AG09309 (cell line): Measurements from ENCODE around the gene SETBP1.

Experiments used
- DNase-seq: peaks from one replicate; pipeline ENCODE4 v3.0.0-alpha.2; 2010; ENCODE audit warnings: low read depth
- H3K4me3 ChIP-seq: 2 replicates; pipeline ENCODE4 v1.5.1; 2011; ENCODE audit warnings: mild to moderate bottlenecking, low read depth, low read length, moderate library complexity; ENCODE audit not compliant: control insufficient read depth
- CTCF ChIP-seq: IDR thresholded peaks from 2 replicates; pipeline ENCODE4 v1.5.1; 2011; ENCODE audit warnings: mild to moderate bottlenecking, low read depth, low read length, inconsistent platforms; ENCODE audit not compliant: insufficient read depth, control insufficient read depth; ENCODE audit errors: missing control alignments

Gene SETBP1

GRCh38 chr18:44915213-44915612 lies 234.5 kb downstream of the SETBP1 start:
- TF ChIP-seq CTCF, result no peak

GRCh38 chr18:44915661-44916060 lies 235.0 kb downstream of the SETBP1 start:
- no peak for DNase-seq
- no peak overlapping the region for H3K4me3 ChIP-seq
- no peak for TF ChIP-seq CTCF

More at GRCh38 chr18:44915213-44915612, 234.5 kb downstream of the SETBP1 start:
- DNase-seq, result no peak
- H3K4me3 ChIP-seq, result no peak overlapping the region

- no peak for DNase-seq
- no peak for TF ChIP-seq CTCF
- no peak overlapping the region for H3K4me3 ChIP-seq
Observed at GRCh38 chr18:44916429-44917207, 235.9 kb downstream of the SETBP1 start.

DNA sequence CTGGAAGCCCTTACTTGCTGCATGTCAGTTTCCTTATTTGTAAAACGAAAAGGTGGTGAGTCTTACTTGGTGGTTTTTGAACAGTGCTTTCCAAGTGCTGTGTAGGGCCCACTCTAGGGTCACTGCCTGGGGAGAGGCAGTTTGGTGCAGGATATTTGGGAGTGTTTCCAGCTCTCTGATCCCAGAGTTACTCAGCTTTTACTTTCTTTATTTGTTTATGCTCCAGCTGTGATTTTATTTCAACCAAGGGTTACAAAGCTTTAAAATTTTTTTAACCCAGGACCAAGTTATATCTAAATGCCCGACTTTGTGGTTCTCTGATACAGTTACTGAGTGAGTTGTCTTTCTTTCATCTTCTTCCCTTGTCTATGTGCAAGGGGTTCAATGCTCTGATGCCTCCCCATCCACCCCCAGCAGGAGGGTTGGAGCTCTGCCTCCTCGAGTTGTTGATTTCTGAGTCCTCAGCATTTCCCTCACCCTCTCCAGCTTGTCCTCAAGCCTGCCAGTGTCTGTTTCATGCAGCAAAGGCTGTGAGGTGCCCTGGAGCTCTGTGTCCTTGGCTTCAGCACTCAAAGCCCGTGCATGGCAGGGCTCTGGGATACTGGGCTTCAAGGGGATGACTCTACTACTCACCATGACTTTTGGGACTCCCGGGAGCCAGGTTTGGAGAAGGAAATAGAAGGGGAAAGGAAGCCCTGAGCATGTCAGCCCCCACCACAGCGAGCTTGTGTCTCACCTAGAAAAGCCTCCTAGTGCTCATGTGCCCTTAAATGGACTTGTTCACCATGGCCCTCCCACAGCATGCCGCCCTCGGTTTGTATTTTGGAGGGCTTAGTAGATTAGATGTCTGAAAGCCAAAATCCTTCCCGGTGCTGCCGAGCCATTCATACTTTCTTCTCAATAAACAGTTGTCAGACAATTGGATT lies 236.8 kb downstream of the SETBP1 start:
- DNase-seq, result no peak
- no peak for TF ChIP-seq CTCF
- H3K4me3 ChIP-seq, result no peak overlapping the region

GRCh38 chr18:44918142-44918476 lies 237.4 kb downstream of the SETBP1 start:
- DNase-seq, result no peak
- no peak for TF ChIP-seq CTCF
- no peak overlapping the region for H3K4me3 ChIP-seq

DNA sequence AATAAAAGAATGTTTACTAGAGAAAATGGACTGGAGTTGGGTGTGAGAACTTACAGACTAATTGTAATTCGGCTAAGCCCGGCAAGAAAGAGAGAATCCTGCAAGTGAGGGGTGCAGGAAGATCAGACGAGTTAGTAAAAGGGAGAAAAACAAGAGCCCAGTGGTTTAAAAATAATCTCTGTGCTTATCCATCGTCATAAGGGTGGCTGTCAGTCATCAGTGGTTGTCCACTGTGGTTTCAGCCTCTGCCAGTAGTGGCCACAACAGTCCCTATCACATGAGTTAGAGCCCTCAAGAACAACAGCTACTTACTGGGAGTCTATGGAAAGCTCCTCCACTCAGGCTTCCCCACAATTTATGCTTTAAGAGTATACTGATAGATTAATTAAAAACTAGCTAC lies 239.8 kb downstream of the SETBP1 start:
- DNase-seq, result no peak
- H3K4me3 ChIP-seq, result no peak overlapping the region
- TF ChIP-seq CTCF, result no peak
